GM06990 (cell line): Measurements from ENCODE around the gene NAA15.
A peak's percentile ranks its signal among the peaks of the same experiment; 100 is the strongest.
"Not testable (repeated sequence)": the region's sequence is repeated elsewhere in the genome, so short reads cannot be mapped to it uniquely, and the experiment has no call there.

Source experiments
- DNase-seq: peaks from one replicate; pipeline ENCODE4 v3.0.0-alpha.2; 2011; ENCODE audit not compliant: insufficient read length; ENCODE audit errors: extremely low read depth
- H3K27me3 ChIP-seq: replicated peaks from 2 replicates; pipeline ENCODE4 v1.6.0; 2011; ENCODE audit warnings: low read length; ENCODE audit not compliant: control insufficient read depth, insufficient read depth
- H3K36me3 ChIP-seq: 2 replicates; pipeline ENCODE4 v1.5.1; 2011; ENCODE audit warnings: low read length; ENCODE audit not compliant: control insufficient read depth, insufficient read depth
- H3K4me3 ChIP-seq: replicated peaks from 2 replicates; pipeline ENCODE4 v1.5.1; 2011; ENCODE audit warnings: low read depth, mild to moderate bottlenecking, control low read depth, low read length
- TF ChIP-seq, protein P1 (sequence below): IDR thresholded peaks from 2 replicates; pipeline ENCODE4 v1.5.1; 2011; ENCODE audit warnings: low read length, control low read depth, mild to moderate bottlenecking, inconsistent platforms; ENCODE audit not compliant: insufficient read depth, poor library complexity, severe bottlenecking

NAA15 gene

DNA sequence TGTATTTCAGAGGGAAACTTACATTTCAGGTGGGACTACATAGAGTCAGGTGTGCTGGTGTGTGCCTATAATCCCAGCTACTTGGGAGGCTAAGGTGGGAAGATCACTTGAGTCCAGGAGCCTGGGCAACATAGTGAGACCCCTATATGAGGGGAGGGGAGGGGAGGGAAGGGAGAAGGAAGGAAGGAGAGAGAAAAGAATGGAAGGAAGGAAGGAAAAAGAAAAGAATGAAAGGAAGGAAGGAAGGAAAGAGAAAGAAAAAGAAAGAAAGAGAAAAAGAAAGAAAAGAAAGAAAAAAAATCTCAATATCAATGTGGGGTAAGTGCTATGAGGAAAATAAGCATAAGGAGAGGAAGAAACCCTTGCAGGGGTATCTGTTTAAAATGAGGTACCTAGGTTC, 109.0 kb downstream of the NAA15 start:
- TF ChIP-seq, protein P1, sequence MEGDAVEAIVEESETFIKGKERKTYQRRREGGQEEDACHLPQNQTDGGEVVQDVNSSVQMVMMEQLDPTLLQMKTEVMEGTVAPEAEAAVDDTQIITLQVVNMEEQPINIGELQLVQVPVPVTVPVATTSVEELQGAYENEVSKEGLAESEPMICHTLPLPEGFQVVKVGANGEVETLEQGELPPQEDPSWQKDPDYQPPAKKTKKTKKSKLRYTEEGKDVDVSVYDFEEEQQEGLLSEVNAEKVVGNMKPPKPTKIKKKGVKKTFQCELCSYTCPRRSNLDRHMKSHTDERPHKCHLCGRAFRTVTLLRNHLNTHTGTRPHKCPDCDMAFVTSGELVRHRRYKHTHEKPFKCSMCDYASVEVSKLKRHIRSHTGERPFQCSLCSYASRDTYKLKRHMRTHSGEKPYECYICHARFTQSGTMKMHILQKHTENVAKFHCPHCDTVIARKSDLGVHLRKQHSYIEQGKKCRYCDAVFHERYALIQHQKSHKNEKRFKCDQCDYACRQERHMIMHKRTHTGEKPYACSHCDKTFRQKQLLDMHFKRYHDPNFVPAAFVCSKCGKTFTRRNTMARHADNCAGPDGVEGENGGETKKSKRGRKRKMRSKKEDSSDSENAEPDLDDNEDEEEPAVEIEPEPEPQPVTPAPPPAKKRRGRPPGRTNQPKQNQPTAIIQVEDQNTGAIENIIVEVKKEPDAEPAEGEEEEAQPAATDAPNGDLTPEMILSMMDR, result no peak
- H3K4me3 ChIP-seq, result no peak overlapping the region
- no peaks in the 10 kb centered on the region for H3K36me3 ChIP-seq
- H3K27me3 ChIP-seq, result no peaks in the 10 kb centered on the region
- DNase-seq, result no peak

DNA sequence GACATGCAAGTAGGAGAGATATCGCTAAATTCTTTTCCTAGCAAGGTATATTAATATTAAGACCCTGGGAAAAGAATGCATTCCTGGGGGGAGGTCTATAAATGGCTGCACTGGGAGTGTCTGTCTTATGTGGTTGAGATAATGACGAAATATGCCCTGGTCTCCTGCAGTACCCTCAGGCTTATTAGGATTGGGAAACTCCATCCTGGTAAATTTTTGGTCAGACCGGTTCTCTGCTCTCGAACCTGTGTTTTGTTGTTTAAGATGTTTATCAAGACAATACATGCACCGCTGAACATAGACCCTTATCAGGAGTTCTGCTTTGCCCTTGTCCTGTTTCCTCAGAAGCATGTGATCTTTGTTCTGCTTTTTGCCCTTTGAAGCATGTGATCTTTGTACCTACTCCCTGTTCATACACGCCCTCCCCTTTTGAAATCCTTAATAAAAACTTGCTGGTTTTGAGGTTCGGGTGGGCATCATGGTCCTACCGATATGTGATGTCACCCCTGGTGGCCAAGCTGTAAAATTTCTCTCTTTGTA, 113.4 kb downstream of the NAA15 start:
- H3K4me3 ChIP-seq, DNase-seq, H3K27me3 ChIP-seq, H3K36me3 ChIP-seq: not testable (repeated sequence)

DNA sequence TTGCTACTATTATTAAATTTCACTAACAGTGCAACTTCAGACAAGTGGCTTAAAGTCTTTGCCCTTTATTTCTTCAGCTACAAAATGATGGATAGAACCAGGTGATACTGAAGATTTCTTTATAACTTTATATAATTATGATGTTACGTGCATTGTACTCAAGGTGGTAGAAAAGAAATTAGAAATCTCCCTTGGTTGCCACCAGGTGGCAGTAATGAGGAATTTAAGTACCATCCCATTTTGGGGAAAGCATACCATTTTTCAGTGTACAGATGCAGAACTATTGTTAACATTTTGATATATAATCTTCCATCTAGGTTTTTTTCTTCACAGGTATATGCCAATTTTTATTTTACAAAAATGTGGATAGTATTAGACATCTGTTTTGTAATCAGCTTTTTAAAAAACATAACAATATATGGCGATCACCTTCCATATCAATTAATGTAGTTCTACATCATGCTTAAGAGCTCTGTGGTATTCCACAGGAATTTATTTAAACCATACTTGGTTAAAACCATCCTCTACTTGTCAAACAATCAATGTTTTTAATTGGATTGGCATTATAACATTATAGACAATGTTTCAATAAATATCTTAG, 114.9 kb downstream of the NAA15 start:
- H3K4me3 ChIP-seq, result no peak overlapping the region
- TF ChIP-seq, protein P1, result peak; percentile 60
- DNase-seq, result no peak
- no peaks in the 10 kb centered on the region for H3K27me3 ChIP-seq
- H3K36me3 ChIP-seq, result no peaks in the 10 kb centered on the region; the same call in 1 of the 2 replicates

DNA sequence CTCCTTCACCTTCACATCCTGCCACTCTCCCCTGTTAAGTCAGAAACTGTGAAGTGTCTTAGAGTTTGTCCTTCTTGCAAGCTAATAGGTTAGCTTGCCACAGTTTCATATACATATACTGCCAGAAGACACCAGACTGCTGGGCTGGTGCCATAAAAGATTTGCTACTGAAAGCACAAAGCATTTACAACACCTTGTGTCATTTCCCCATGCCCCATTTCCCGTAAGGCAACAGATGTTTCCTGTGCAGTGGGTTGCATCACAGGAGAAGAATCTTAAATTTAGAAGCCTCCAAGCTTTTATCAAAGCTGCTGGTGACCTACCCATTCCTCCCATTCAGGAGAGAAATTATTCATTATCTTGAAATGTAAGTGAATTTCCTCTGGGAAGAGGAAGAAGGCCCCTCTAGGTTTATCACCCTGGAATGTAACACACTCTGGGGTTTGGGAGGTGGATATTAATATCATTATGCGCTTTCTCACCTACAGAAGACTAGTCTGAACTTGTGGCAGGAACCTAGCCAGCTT, 118.1 kb downstream of the NAA15 start:
- DNase-seq, result peak; percentile 17
- H3K27me3 ChIP-seq, result no peaks in the 10 kb centered on the region
- TF ChIP-seq, protein P1, result no peak
- H3K36me3 ChIP-seq, result no peaks in the 10 kb centered on the region; the same call in 1 of the 2 replicates
- no peak overlapping the region for H3K4me3 ChIP-seq

DNA sequence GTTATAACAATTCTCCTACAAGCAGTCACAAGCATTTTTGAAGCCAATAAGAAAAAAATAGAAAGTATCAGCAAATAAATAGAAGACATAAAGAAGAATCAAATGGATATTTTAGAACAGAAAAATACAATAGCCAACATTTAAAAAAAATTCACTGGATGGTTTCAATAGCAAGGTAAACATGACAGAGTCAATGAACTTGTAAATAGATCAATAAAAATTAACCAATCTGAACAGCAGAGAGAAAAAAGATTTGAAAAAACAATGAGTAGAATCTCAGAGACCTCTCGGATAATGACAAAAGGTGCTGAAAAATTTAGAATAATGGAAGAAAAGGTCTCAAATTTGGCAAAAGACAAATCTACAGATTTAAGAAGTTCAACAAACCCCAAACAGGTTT, 119.3 kb downstream of the NAA15 start:
- Histone ChIP-seq H3K27me3 (no peaks in the 10 kb centered on the region), H3K4me3 (no peak overlapping the region), H3K36me3 (no peaks in the 10 kb centered on the region; the same call in 1 of the 2 replicates)
- TF ChIP-seq, protein P1, result no peak
- DNase-seq, result no peak

DNA sequence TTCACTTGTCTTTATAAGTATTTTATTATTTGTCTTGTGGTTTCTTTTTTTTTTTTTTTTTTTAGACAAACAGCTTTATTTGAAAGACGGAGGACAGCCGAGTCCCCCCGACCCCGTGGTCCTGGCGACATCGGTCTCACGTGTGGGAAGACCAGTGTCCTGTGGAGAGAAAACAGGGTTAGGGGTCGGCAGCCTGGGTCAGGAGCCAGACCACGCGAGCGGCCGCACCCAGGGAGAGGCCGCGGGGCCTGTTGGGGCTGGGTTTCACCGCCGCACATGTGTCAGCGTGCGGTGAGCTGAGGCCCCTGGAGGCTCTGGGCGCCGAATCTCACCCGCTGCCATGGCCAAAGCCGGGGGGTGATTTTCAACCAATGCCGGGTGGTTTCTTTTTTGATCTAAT, 134.8 kb downstream of the NAA15 start:
- no peak for DNase-seq
- Histone ChIP-seq H3K4me3 (no peak overlapping the region), H3K36me3 (no peaks in the 10 kb centered on the region; the same call in 1 of the 2 replicates), H3K27me3 (no peaks in the 10 kb centered on the region)
- TF ChIP-seq, protein P1, result no peak
